ENCODE data around the gene NRG2. TPM values are rescaled to one million over a fixed set of nuclear protein-coding genes. Genes with fewer than 3 reads are reported as not detected.
A peak's percentile ranks its signal among the peaks of the same experiment; 100 is the strongest.

The NRG2 gene
- total and polyA plus RNA-seq, 2 experiments from 2014 or later, result 0.05 TPM; not detected in 1

DNA sequence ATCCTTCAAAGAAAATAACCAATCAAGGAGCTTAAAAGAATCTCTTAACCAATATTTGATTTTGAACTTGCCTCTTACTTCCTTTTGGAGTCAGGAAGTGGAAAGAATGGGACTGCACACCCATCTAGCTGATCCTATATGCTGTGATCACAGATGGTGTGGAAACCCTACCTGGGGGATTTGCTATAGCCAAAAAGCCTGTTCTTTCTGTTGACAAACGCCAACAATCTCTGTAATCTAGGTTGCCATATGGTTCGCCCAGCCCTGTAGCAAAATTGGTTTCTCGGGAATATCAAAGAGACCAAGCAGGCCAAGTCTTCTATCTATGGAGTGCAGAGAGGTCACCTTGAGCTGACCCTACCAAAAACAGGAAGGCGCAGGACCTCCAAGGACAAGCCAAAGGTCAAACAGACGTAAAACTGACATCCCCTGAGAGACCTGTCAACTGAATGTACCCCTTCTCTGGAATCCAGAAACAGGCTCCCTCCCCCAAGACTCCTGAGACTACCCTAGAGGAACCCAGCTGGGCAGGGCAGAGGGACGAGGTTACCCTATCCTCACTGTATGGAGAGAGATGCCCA, 19.4 kb downstream of the NRG2 start:
- Histone ChIP-seq H3K27me3 (replicated peaks; ENCODE audit: insufficient read depth) (peaks cover 56% of the 10 kb centered on the region), H3K4me2 (ENCODE audit: unreplicated experiment) (no peak overlapping the region), H3K9ac (no peak overlapping the region), H3F3A (ENCODE audit: insufficient read depth) (no peaks in the 10 kb centered on the region), H3K9me2 (ENCODE audit: insufficient read depth) (no peaks in the 10 kb centered on the region), H3K4me3 (no peak overlapping the region), H3K36me3 (ENCODE audit: low read depth) (no peaks in the 10 kb centered on the region), H2AFZ (no peak overlapping the region), H4K20me1 (ENCODE audit: insufficient read depth) (no peaks in the 10 kb centered on the region), H3K79me2 (ENCODE audit: insufficient read depth) (no peaks in the 10 kb centered on the region), H3K9me3 (ENCODE audit: low read depth) (no peaks in the 10 kb centered on the region), H3K4me1 (ENCODE audit: insufficient read depth) (no peaks in the 10 kb centered on the region), H3K27ac (no peak overlapping the region)
- WGBS, 2 experiments (ENCODE audit: low coverage in 1 of 2, low lambda C conversion rate in 2 of 2, missing lambda C conversion rate in 2 of 2), result 66 to 76% methylated on average over 6 of the region's 6 CpGs
- in situ Hi-C loops (cut with MboI), result no loop called here
- DNase-seq, result no peak
- TF ChIP-seq EZH2 (IDR thresholded peaks at IDR 0.05; ENCODE audit: insufficient read depth, poor library complexity, severe bottlenecking) (no peak), EZH2phosphoT487 (IDR thresholded peaks at IDR 0.05; ENCODE audit: insufficient read depth, low read depth) (no peak)

DNA sequence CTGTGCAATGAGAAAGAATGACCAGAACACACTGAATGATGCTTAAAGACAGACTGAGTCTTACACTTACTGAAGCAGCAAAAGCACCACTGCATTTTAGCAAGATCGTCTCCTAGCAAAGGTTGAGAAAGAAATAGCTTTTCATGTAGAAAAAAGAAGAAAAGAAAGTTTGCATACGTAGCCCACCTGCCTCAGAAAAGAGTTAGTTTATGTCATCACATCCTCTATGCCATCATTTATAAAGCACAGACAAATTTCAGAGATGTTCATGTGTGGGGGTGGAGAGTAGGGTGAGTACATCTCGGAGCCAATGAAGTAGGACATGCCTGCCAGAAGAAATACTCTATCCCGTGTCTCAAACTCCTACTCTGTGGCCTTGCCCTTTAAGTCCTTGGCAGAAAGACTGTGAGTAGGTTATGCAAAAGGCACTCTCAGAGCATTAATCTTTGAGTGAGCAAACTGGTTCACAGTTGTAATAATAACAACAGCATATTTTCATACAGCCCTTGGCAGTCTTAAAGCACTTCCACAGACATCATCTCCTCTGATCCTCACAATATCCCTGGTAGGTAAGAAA, 22.4 kb downstream of the NRG2 start:
- in situ Hi-C loops (cut with MboI), result no loop called here
- 20 to 21% methylated on average over 4 of the region's 4 CpGs for whole genome bisulfite sequencing, 2 experiments (ENCODE audit: low coverage in 1 of 2, low lambda C conversion rate in 2 of 2, missing lambda C conversion rate in 2 of 2)

DNA sequence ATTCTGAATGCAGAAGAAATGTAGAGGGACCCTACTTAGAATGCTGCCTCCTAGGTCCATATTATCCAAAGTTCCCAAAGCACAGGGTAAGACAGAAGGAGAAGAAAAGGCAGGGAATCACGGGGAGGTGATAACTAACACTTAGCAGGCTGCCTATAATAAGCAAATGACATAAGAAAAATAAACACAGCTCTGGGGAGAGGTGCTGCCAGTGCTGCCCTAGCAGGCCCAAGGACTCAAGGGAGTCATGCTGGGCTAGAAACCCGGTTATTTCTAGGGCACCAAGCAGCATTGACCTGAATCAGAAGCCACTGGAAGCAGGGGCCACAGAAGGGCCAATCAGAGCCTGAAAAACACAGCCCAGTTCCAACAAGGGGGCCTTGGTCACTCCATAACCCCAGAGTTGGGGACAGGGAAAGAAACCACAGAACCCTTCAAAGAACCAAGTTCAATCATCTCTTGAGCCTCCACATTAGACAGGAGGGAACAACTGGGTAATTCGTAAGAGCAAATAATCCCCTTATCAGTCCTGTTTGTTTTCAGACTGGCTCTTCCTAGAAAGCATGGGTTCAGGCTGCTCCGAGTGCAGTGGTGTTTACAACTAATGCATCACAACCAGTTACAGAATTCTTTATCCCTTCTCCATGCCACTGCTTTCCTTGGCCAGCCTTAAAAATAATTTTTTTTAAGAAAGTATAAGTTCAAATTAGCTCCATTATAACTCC, 24.0 kb downstream of the NRG2 start:
- TF ChIP-seq EZH2phosphoT487 (IDR thresholded peaks at IDR 0.05; ENCODE audit: insufficient read depth, low read depth), result no peak
- TF ChIP-seq EZH2 (IDR thresholded peaks at IDR 0.05; ENCODE audit: insufficient read depth, poor library complexity, severe bottlenecking), result no peak
- in situ Hi-C loops (cut with MboI), result no loop called here

More for the DNA sequence above, 22.4 kb downstream of the NRG2 start:
- H2AFZ ChIP-seq, result no peak overlapping the region
- DNase-seq, result peak; percentile 50
- H3K9ac ChIP-seq, result no peak overlapping the region
- no peaks in the 10 kb centered on the region for H3K9me3 ChIP-seq (ENCODE audit: low read depth)
- TF ChIP-seq EZH2 (IDR thresholded peaks at IDR 0.05; ENCODE audit: insufficient read depth, poor library complexity, severe bottlenecking) (no peak), EZH2phosphoT487 (IDR thresholded peaks at IDR 0.05; ENCODE audit: insufficient read depth, low read depth) (no peak)
- no peaks in the 10 kb centered on the region for H3K4me1 ChIP-seq (ENCODE audit: insufficient read depth)
- no peaks in the 10 kb centered on the region for H4K20me1 ChIP-seq (ENCODE audit: insufficient read depth)
- no peaks in the 10 kb centered on the region for H3K79me2 ChIP-seq (ENCODE audit: insufficient read depth)
- no peak overlapping the region for H3K4me2 ChIP-seq (ENCODE audit: unreplicated experiment)
- H3K27ac ChIP-seq, result no peak overlapping the region
- no peaks in the 10 kb centered on the region for H3K9me2 ChIP-seq (ENCODE audit: insufficient read depth)
- H3F3A ChIP-seq (ENCODE audit: insufficient read depth), result no peaks in the 10 kb centered on the region
- H3K4me3 ChIP-seq, result no peak overlapping the region
- H3K27me3 ChIP-seq (replicated peaks; ENCODE audit: insufficient read depth), result peaks cover 78% of the 10 kb centered on the region
- no peaks in the 10 kb centered on the region for H3K36me3 ChIP-seq (ENCODE audit: low read depth)

DNA sequence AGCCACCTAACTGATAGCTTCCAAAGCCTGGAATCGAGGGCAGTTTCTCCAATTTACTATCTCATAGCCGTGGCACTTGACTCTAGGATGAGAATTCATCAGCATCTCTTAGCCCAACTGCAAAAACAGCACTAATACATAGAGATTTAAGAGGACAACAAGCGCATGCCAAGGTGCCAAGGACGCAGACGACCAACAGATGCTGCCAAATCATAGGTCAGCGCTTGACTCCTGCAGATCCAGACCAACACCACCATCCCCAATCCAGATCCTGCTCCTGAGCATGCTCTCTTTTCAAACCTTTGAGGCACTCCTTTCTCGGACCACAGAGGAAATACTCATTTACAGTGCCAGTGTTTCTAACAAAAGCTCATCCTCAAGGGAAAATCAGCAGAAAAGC, 24.6 kb downstream of the NRG2 start:
- in situ Hi-C loops (cut with MboI), result no loop called here
- TF ChIP-seq EZH2phosphoT487 (IDR thresholded peaks at IDR 0.05; ENCODE audit: insufficient read depth, low read depth), result no peak
- TF ChIP-seq EZH2 (IDR thresholded peaks at IDR 0.05; ENCODE audit: insufficient read depth, poor library complexity, severe bottlenecking), result no peak
- Histone ChIP-seq H3K9ac (no peak overlapping the region), H3K4me1 (ENCODE audit: insufficient read depth) (no peaks in the 10 kb centered on the region), H3K36me3 (ENCODE audit: low read depth) (no peaks in the 10 kb centered on the region), H3K4me3 (no peak overlapping the region), H2AFZ (no peak overlapping the region), H3K27ac (no peak overlapping the region), H4K20me1 (ENCODE audit: insufficient read depth) (no peaks in the 10 kb centered on the region), H3K4me2 (ENCODE audit: unreplicated experiment) (no peak overlapping the region), H3K9me3 (ENCODE audit: low read depth) (no peaks in the 10 kb centered on the region), H3K79me2 (ENCODE audit: insufficient read depth) (no peaks in the 10 kb centered on the region), H3F3A (ENCODE audit: insufficient read depth) (no peaks in the 10 kb centered on the region), H3K27me3 (replicated peaks; ENCODE audit: insufficient read depth) (peaks cover 73% of the 10 kb centered on the region), H3K9me2 (ENCODE audit: insufficient read depth) (no peaks in the 10 kb centered on the region)
- DNase-seq, result no peak
- 49 to 51% methylated on average over 7 of the region's 7 CpGs for WGBS, 2 experiments (ENCODE audit: low coverage in 1 of 2, low lambda C conversion rate in 2 of 2, missing lambda C conversion rate in 2 of 2)

More for the DNA sequence above, 24.0 kb downstream of the NRG2 start:
- Histone ChIP-seq H3K4me1 (ENCODE audit: insufficient read depth) (no peaks in the 10 kb centered on the region), H3K27me3 (replicated peaks; ENCODE audit: insufficient read depth) (peaks cover 72% of the 10 kb centered on the region), H3K79me2 (ENCODE audit: insufficient read depth) (no peaks in the 10 kb centered on the region), H3F3A (ENCODE audit: insufficient read depth) (no peaks in the 10 kb centered on the region), H3K4me3 (no peak overlapping the region), H3K9me3 (ENCODE audit: low read depth) (no peaks in the 10 kb centered on the region), H2AFZ (no peak overlapping the region), H3K36me3 (ENCODE audit: low read depth) (no peaks in the 10 kb centered on the region), H3K27ac (no peak overlapping the region), H3K9ac (no peak overlapping the region), H3K4me2 (ENCODE audit: unreplicated experiment) (no peak overlapping the region), H3K9me2 (ENCODE audit: insufficient read depth) (no peaks in the 10 kb centered on the region), H4K20me1 (ENCODE audit: insufficient read depth) (no peaks in the 10 kb centered on the region)
- no peak for DNase-seq
- 43 to 49% methylated on average over 4 of the region's 4 CpGs for WGBS, 2 experiments (ENCODE audit: low coverage in 1 of 2, low lambda C conversion rate in 2 of 2, missing lambda C conversion rate in 2 of 2)
